H9 (cell line): ENCODE data around the gene STIM2. TPM values are rescaled to one million over a fixed set of nuclear protein-coding genes. Genes with fewer than 3 reads are reported as not detected.

Source experiments
- DNase-seq: peaks from one replicate; pipeline ENCODE4 v3.0.0-alpha.2; 2017
- H2AFZ ChIP-seq: one replicate; pipeline ENCODE4 v1.6.1; 2013; ENCODE audit warnings: mild to moderate bottlenecking, low read length, control low read depth, moderate library complexity
- H2AK5ac ChIP-seq: 2 replicates; pipeline ENCODE4 v1.6.1; 2013; ENCODE audit warnings: low read length, control low read depth, mixed read lengths; ENCODE audit not compliant: insufficient read length
- H2BK120ac ChIP-seq: one replicate; pipeline ENCODE4 v1.6.1; 2013; ENCODE audit warnings: low read depth, mild to moderate bottlenecking, low read length, control low read depth, inconsistent platforms; ENCODE audit not compliant: poor library complexity, severe bottlenecking
- H2BK12ac ChIP-seq: 2 replicates; pipeline ENCODE4 v1.6.1; 2013; ENCODE audit warnings: low read length, control low read depth, mixed read lengths, low read depth; ENCODE audit not compliant: insufficient read length
- H2BK15ac ChIP-seq: 2 replicates; pipeline ENCODE4 v1.6.1; 2013; ENCODE audit warnings: low read depth, low read length, control low read depth
- H2BK20ac ChIP-seq: one replicate; pipeline ENCODE4 v1.6.1; 2013; ENCODE audit warnings: low read depth, mild to moderate bottlenecking, low read length, control low read depth, inconsistent platforms; ENCODE audit not compliant: poor library complexity, severe bottlenecking
- H2BK5ac ChIP-seq: 2 replicates; pipeline ENCODE4 v1.6.1; 2013; ENCODE audit warnings: low read length, control low read depth, mixed read lengths; ENCODE audit not compliant: insufficient read length
- H3K14ac ChIP-seq: 2 replicates; pipeline ENCODE4 v1.6.1; 2013; ENCODE audit warnings: low read length, control low read depth; ENCODE audit not compliant: insufficient read depth
- H3K18ac ChIP-seq: 2 replicates; pipeline ENCODE4 v1.6.1; 2013; ENCODE audit warnings: low read depth, mild to moderate bottlenecking, mixed read lengths, low read length, control low read depth; ENCODE audit not compliant: insufficient read length
- H3K23ac ChIP-seq: 2 replicates; pipeline ENCODE4 v1.6.1; 2013; ENCODE audit warnings: low read length, control low read depth, mixed read lengths, low read depth; ENCODE audit not compliant: insufficient read length
- H3K23me2 ChIP-seq: 2 replicates; pipeline ENCODE4 v1.6.1; 2013; ENCODE audit warnings: low read depth, mild to moderate bottlenecking, mixed read lengths, low read length, control low read depth; ENCODE audit not compliant: insufficient read length, poor library complexity, severe bottlenecking
- H3K27ac ChIP-seq: 2 replicates; pipeline ENCODE4 v1.5.1; 2013; ENCODE audit warnings: low read length, control low read depth, mixed read lengths, low read depth; ENCODE audit not compliant: insufficient read length
- H3K27me3 ChIP-seq: 2 replicates; pipeline ENCODE4 v1.6.1; 2013; ENCODE audit warnings: low read length, control low read depth, inconsistent platforms; ENCODE audit not compliant: insufficient read depth
- H3K4ac ChIP-seq: 2 replicates; pipeline ENCODE4 v1.6.1; 2013; ENCODE audit warnings: low read depth, mild to moderate bottlenecking, control low read depth, inconsistent platforms, low read length, moderate library complexity
- H3K4me1 ChIP-seq: 2 replicates; pipeline ENCODE4 v1.6.1; 2013; ENCODE audit warnings: low read length, control low read depth, inconsistent platforms; ENCODE audit not compliant: insufficient read depth
- H3K4me2 ChIP-seq: 2 replicates; pipeline ENCODE4 v1.6.1; 2013; ENCODE audit warnings: low read length, control low read depth, mixed read lengths; ENCODE audit not compliant: insufficient read length, insufficient read depth
- H3K56ac ChIP-seq: 2 replicates; pipeline ENCODE4 v1.6.1; 2013; ENCODE audit warnings: low read depth, mild to moderate bottlenecking, mixed read lengths, low read length, control low read depth; ENCODE audit not compliant: insufficient read length
- H3K79me1 ChIP-seq: 2 replicates; pipeline ENCODE4 v1.6.1; 2013; ENCODE audit warnings: low read depth, mild to moderate bottlenecking, moderate library complexity, low read length, control low read depth, inconsistent platforms; ENCODE audit not compliant: insufficient read depth, poor library complexity, severe bottlenecking
- H3K79me2 ChIP-seq: 2 replicates; pipeline ENCODE4 v1.6.1; 2013; ENCODE audit warnings: low read length, control low read depth, inconsistent platforms; ENCODE audit not compliant: insufficient read depth
- H3K9ac ChIP-seq: 2 replicates; pipeline ENCODE4 v1.6.1; 2013; ENCODE audit warnings: low read length, control low read depth, mixed read lengths; ENCODE audit not compliant: insufficient read length; ENCODE audit errors: extremely low read depth
- H3K9me3 ChIP-seq: one replicate; pipeline ENCODE4 v1.6.1; 2013; ENCODE audit warnings: low read depth, low read length, inconsistent platforms; ENCODE audit not compliant: control insufficient read depth
- H3T11ph ChIP-seq: one replicate; pipeline ENCODE4 v1.6.1; 2013; ENCODE audit warnings: mild to moderate bottlenecking, low read length, control low read depth, inconsistent platforms
- H4K20me1 ChIP-seq: one replicate; pipeline ENCODE4 v1.6.1; 2013; ENCODE audit not compliant: control insufficient read depth, insufficient read length, insufficient read depth
- H4K5ac ChIP-seq: 2 replicates; pipeline ENCODE4 v1.6.1; 2013; ENCODE audit warnings: low read depth, mild to moderate bottlenecking, mixed read lengths, low read length, control low read depth; ENCODE audit not compliant: insufficient read length
- H4K8ac ChIP-seq: replicated peaks from 2 replicates; pipeline ENCODE4 v1.6.1; 2013; ENCODE audit warnings: low read length, control low read depth, mixed read lengths, low read depth; ENCODE audit not compliant: insufficient read length
- H4K91ac ChIP-seq: 2 replicates; pipeline ENCODE4 v1.6.1; 2013; ENCODE audit warnings: low read depth, mild to moderate bottlenecking, moderate library complexity, mixed read lengths, low read length, control low read depth; ENCODE audit not compliant: insufficient read length
- H3K27ac Mint-ChIP-seq, 3 experiments: 2 replicates in 2 of 3; 3 replicates in 1 of 3; pipeline ENCODE4 v1.8.0; 2020 to 2021; ENCODE audit warnings: mixed read lengths in 3 of 3, mild to moderate bottlenecking in 1 of 3, moderate library complexity in 1 of 3
- H3K27me3 Mint-ChIP-seq: 2 replicates; pipeline ENCODE4 v1.8.0; 2021; ENCODE audit warnings: low read depth, mild to moderate bottlenecking, moderate library complexity, mixed read lengths
- H3K36me3 Mint-ChIP-seq, 3 experiments: 2 replicates in 2 of 3; 3 replicates in 1 of 3; pipeline ENCODE4 v1.8.0; 2020 to 2021; ENCODE audit warnings: low read depth in 3 of 3, mixed read lengths in 3 of 3; ENCODE audit not compliant: insufficient read depth in 1 of 3
- H3K4me1 Mint-ChIP-seq, 2 experiments: 2 replicates each; pipeline ENCODE4 v1.8.0; 2020; ENCODE audit warnings: mixed read lengths in 2 of 2
- H3K4me3 Mint-ChIP-seq, 2 experiments: 2 replicates in 1 of 2; 3 replicates in 1 of 2; pipeline ENCODE4 v1.8.0; 2020 to 2021; ENCODE audit warnings: mild to moderate bottlenecking in 2 of 2, mixed read lengths in 2 of 2, moderate library complexity in 1 of 2
- H3K9me3 Mint-ChIP-seq, 2 experiments: 2 replicates in 1 of 2; 3 replicates in 1 of 2; pipeline ENCODE4 v1.8.0; 2020; ENCODE audit warnings: mild to moderate bottlenecking in 2 of 2, mixed read lengths in 2 of 2, moderate library complexity in 1 of 2
- CTCF ChIP-seq: fragments of 200-600 bp; sonication (generic); conservative IDR thresholded peaks from 3 replicates; pipeline ENCODE4 v1.8.0; 2021; ENCODE audit warnings: antibody characterized with exemption, mild to moderate bottlenecking
- WGBS: extraction: QIAGEN DNeasy Blood & Tissue Kit; methylation state at CpG from one replicate; pipeline ENCODE4 v1.1.7; 2013; ENCODE audit warnings: missing lambda C conversion rate, low lambda C conversion rate, mixed read lengths; ENCODE audit not compliant: insufficient read length; ENCODE audit errors: extremely low coverage; 5-methylcytosine and 5-hydroxymethylcytosine counted together
- total RNA-seq: library from RNA; stranded (reverse); gene quantifications from 2 replicates; pipeline ENCODE4 v1.2.1, GENCODE V29; 2021

The STIM2 gene
- total RNA-seq, 1 experiment from 2014 or later: 26.2 TPM

GRCh38 chr4:27007507-27007906 is 146.9 kb downstream of the STIM2 start:
- WGBS: no CpG with 5 or more reads among the region's 3 CpGs
- no peaks in the 10 kb centered on the region for H3K79me1 ChIP-seq

More at GRCh38 chr4:27007507-27007906, 146.9 kb downstream of the STIM2 start:
- Mint-ChIP-seq H3K27me3 (no peaks in the 10 kb centered on the region), H3K4me3 (no peak overlapping the region), H3K27ac (0 out of 7 replicates have a peak overlapping the region, but pooled peaks of 1 of the 3 experiments have one; percentile 4), H3K9me3 (no peaks in the 10 kb centered on the region; a peak in 1 of 5 replicates), H3K36me3 (no peaks in the 10 kb centered on the region; a peak in 1 of 7 replicates), H3K4me1 (peaks cover 6 to 11% of the 10 kb centered on the region in 2 experiments)
- Histone ChIP-seq H3K14ac (no peak overlapping the region), H3K9me3 (no peaks in the 10 kb centered on the region), H4K5ac (no peak overlapping the region), H3K27ac (no peak overlapping the region), H3K27me3 (no peaks in the 10 kb centered on the region), H3K79me2 (no peaks in the 10 kb centered on the region), H2BK5ac (no peak overlapping the region), H2BK15ac (no peak overlapping the region), H4K91ac (no peak overlapping the region), H2BK120ac (no peak overlapping the region), H4K8ac (no peak overlapping the region), H3K9ac (no peak overlapping the region), H4K20me1 (no peaks in the 10 kb centered on the region), H3K18ac (no peak overlapping the region), H3T11ph (no peak overlapping the region), H3K4me2 (no peak overlapping the region), H2BK12ac (no peak overlapping the region), H3K56ac (no peak overlapping the region), H2AFZ (no peak overlapping the region), H3K4me1 (peaks cover 2% of the 10 kb centered on the region; the same call in 1 of the 2 replicates), H3K23me2 (no peaks in the 10 kb centered on the region), H3K23ac (no peak overlapping the region), H3K4ac (no peak overlapping the region), H2BK20ac (no peak overlapping the region), H2AK5ac (no peak overlapping the region)
- TF ChIP-seq CTCF: no peak
- DNase-seq: no peak
